GM19452 (cell line): ENCODE measurements around the gene MED10.

Experiments used
- ATAC-seq: cut with Tn5 transposase; IDR thresholded peaks from one replicate; pipeline ENCODE4 v1.9.1; 2021; ENCODE audit not compliant: unreplicated experiment

The MED10 gene, protein sequence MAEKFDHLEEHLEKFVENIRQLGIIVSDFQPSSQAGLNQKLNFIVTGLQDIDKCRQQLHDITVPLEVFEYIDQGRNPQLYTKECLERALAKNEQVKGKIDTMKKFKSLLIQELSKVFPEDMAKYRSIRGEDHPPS

DNA sequence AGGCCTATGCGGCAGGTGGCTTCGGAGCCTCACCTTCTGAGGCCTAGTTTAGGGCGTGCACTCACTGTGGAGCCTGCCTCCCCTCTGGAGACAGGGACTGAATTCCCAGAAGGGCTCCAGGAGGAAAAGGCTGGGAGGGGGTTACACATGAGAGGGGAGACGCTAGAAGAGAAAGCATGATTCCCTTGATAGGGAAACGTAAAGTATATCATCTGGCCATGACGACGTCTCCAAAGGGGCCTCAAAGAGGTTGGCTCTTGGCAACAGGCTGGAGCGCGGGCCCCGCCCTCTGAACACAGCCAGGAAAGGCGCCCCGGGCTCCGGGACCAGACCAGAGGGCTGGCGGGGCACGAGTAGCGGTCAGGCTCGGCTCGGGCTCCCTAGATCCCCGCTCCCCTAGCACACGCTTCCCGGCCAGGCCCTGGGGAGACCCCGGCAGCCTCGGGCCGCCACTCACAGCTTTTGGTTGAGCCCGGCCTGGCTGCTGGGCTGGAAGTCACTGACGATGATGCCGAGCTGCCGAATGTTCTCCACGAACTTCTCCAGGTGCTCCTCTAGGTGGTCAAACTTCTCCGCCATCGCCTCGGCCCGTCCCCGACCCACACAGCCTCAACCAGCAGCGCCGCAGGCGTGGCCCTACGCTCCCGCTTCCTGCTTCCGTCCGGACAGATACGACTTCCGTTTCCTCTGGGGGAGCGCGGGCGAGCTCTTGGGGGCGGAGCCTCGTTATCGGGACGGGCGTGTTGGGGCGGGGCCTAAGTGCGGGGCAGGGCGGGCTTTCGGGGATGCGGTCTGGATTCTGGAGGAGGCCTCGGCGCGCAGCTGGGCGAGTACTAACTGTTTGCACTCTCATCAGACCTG lies at the start of gene MED10:
Gene MED10, minus strand, starts transcription at position 643 of the 861 bp plus-strand sequence. Its CDS starts 64 bp downstream, at position 579.
- peak; percentile 98 for ATAC-seq

DNA sequence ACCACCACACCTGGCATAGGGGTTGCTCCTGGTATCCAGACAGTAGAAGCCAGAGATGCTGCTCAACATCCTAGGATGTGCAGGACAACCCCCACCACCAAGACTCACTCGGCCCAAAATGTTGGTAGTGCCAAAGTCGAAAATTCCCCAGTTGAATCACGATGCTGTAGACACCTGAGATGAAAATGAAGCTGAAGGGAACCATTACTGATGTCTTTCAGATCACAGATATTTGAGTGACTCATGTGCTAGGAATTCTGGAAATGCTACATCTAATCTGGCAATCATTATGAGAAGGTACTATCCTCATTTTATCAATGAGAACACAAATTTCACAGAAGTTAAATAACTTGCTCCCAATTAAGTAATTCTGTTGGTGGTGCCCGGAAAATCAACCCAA lies 49.3 kb upstream of the MED10 start:
- ATAC-seq: no peak

DNA sequence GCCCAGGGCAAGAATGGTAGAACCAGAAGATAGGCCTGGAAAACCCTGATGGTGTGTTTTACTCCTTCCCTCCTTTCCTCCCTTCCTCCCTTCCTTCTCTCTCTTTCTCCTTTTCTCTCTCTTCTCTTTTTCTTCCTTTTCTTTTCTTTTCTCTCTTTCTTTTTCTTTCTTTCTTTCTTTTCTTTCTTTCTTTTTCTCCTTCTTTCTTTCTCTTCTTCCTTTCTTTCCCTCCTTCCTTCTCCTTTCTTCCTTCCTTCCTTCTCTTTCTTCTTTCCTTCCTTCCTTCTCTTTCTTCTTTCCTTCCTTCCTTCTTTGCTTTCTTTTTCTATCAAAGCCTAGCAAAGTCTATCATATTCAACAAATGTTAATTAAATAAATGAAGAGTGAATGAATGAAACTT lies 46.4 kb upstream of the MED10 start:
- ATAC-seq: no peak

DNA sequence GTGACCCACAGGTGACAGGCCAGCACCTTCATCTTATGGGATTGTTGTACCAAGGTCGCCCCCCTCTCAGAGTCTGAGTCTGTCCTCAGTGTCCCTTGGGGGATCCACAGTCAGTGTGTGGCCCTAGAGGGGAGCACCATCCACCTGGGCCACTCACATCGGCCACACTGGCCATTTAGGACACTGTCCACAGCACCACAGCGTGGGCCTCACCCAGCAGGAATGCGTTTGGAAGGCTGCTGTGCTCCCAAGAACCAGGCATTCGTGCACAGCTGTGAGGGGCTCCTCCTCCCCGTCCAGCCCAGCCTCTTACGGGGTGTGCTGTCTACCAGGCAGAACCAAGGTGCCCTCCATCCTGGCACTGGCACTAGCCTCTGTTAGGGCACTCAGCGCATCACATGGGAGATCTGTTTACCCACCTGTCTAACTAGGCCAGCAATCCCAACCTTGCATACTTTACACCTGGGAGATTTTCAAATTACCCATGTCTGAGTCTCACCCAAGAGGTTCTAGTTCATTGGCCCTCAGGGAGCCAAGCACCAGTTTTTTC lies 45.8 kb upstream of the MED10 start:
- no peak for ATAC-seq

DNA sequence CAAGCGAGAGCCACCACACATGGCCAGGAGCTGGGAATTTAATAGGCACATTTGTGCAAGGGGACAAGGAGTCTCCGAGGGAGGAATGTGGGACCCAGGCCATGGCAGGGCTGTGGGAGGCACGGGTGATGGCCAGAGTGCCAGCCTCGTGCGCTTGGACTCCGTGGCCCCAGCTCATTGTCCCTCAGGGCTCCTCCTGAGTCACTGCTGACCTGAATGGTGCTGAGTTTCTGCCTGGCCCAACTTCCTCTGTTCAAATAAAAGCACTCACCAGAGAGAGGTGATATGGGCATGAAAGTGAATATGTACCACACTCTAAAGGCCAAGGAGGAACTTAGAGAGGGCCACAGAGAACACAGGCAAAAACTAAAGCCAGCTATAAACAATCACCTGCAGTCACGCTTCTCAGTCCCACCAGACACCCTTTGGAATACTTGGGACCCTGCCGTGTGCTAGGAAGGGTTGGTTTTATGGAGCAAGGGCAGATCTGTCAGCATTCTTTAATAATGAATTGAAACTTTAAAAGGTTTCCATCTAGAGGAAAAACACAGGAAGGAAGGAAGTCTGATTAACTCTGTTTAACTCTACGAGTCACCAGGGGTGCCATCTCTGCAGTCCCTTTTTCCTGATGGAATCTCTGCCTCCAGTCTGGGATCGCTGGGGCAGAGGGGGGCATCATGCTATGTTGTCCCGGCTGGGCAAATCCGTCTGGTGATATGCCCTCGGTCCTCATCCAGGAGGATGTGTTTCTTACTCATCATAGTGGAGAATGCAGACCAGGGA lies 45.2 kb upstream of the MED10 start:
- no peak for ATAC-seq

DNA sequence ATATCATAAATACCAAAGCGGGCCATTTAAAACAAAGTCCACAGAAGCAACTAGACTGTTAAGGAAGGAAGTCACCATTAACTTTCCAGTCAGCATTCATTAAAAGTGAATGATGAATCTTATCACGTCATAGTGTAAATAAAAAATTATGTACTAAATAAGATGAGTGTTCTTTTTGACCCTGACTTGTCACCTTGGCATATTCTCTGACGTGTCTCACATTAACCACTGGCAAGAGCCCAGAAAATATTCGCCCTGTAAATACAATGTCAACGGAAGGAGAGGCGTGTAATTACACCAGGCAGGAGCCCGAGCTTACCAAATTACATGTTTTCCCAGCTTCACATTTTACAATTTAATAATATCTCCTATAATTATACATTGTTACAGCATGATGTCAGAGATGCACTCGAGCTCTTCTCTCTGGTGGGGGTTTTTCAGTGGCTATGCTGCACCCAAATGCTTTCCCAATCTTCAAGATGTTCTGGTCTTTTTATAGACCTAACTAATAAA lies 41.0 kb upstream of the MED10 start:
- no peak for ATAC-seq

DNA sequence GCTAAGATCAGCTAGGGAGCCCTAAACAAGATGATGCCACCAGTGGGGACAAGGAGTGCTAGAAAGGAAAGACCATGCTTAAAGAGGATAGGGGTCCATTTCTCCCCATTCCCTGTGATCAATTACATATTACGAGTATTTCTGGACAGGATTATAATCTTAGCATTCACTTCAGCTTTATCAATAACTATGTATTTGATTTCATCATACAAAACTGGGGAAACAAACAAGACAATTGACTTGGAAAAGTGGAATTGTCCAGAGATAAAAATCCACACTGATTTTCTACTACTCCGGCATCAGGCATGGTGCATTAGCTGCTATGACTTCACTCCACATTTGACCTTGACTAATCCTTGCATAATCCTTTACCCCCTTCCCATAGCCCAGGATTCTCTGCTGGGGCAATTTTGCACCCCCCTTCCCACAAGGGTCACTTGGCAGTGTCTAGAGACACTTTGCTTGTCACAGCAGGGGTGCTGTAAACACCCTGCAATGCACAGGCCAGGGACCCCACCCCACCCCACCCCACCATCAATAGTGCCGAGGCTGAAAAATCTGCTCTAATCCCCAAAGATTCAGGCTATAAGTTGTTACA lies 40.4 kb upstream of the MED10 start:
- ATAC-seq: no peak

DNA sequence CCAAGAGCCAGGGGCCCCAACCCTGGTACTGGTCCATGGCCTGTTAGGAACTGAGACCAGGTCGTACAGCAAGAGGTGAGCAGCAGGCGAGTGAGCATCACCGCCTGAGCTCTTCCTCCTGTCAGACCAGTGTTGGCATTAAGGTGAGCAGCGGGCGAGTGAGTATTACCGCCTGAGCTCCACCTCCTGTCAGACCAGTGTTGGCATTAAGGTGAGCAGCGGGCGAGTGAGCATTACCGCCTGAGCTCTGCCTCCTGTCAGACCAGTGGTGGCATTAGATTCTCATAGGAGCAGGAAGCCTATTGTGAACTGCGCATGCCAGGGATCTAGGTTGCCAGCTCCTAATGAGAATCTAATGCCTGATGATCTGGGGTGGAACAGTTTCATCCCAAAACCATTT lies 39.3 kb upstream of the MED10 start:
- no peak for ATAC-seq

DNA sequence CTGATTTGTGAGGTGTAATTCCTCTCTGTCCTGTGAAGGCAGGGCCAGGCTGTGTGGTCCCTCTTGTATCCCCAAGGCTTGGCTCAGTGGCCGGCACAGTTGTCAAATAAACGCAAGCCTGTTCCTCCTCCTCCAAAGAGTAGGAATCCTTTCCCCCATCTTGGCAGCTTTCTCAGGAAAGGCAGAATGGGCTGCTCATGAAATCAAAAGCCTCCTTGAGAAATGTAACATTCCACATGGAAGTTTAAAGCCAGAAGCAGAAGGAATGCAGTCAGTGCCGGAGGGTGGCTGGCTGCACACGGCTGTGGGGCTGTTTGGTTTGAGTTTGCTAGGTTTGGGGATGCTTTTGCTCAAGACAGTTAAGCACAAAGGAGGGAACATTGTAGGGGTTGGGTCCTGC lies 34.5 kb upstream of the MED10 start:
- ATAC-seq: no peak

DNA sequence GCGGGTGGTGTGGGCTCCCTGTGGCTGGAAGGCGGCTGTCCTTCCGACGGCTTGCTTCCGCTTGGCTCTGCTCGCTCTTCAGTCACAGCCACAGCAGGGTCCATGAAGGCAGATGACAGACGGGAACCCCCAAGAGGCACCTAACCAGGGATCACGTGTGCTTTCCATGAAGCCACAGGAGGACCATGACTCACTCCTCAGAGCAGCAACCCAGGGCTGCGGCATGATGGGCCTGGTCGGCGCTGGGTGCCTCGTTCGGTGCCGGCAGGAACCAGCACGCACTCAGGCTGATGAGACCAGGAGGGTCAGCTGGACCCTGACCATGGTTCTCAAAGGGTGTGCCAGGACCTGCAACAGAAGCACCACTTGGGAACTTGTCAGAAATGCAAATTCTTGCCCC lies 32.8 kb upstream of the MED10 start:
- ATAC-seq: no peak

DNA sequence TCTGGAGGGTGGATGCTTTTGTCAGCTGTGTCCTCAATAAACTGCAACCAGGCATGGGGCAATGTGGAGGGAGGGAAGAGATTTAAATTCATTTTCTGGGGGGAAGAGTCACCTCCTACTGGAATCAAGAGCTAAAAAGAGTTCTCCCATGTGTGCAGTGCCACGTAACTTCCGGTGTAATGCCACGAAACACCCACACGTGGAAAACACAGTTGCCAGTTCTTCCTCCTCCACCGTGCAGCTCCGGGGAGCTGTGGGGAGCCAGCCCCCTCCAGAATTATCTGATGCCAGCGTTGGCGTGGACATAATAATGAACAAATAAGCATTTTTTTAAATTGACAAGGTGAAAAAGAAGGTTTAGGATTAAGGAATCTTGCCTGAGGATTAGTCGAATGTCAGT lies 32.1 kb upstream of the MED10 start:
- ATAC-seq: no peak

DNA sequence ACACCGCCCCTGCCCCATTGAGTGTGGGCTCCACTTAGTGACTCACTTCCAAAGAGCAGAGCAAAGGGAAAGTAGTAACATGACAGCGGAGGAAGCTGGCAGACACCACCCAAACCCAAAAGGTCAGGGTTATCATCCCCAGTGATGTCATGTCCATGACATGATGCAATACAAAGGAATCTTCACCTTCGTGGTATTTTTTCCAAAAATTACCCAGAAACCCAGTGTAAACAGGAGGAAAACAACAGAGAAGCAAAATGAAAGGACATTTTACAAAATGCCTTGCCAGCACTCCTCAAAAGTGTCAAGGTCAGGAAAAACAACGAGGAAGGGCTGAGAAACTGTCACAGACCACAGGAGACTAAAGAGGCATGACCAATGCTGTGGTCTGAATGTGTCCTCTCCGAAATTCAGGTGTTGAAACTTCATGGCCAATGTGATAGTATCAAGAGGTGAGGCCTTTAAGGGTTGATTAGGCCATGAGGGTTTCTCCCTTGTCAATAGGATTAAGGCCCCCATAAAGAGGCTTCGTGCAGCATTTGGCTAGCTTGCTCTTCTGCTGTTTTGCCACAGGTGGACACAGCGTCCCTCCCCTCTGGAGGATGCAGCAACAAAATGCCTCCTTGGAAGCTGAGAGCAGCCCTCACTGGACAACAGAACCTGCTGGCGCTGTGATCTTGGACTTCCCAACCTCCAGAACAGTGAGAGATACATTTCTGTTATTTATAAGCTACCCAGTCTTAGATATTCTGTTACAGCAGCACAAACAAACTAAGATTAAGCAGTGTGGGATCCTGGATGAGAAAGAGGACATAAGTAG lies 30.5 kb upstream of the MED10 start:
- no peak for ATAC-seq

DNA sequence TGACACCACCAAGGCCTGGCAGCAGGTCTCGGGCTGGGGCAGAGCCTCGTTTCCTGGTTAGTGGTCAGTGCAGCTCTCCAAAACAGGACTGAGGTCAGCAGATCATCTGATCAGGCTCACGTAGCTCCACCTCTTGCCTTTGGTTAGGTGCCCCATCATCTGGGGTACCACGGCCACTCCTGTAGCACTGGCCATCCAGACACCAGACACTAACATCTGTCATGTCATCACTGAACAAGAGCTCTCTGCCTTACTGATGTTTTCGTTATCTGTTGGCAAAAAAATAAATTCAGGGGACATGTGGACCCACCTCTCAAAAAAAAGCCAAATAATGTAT lies 29.9 kb upstream of the MED10 start:
- no peak for ATAC-seq

DNA sequence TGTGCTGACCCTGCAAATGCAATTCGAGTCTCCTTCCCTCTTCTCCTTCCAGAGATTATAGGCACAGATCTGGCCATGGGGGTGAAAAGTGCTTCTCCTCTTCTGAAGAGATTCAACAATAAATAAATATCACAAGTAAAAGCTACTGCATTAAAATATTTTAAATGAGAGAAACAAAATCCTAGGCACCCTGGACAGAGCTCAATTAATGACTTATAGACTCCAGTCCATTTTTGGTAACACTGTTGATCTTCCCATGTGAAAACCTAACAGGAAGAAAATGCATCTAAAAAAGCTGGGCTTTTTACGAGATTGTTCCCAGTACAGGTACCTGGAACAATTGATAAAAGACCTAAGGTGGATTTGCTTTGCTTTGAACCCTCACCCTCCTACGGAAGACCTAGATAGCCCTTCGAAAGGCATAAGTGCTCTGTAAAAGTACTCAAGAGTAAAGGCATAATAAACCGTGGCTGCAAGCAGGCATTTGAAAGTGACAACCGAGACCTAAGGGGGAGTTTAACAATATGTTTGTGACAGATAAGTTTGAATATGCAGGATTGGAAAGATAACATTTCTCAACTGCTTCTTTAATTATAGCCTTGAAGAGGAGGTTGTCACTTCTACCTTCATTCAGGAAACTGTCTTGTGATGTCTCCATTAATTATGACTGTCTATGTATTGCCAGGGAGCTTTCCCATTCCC lies 29.4 kb upstream of the MED10 start:
- no peak for ATAC-seq

DNA sequence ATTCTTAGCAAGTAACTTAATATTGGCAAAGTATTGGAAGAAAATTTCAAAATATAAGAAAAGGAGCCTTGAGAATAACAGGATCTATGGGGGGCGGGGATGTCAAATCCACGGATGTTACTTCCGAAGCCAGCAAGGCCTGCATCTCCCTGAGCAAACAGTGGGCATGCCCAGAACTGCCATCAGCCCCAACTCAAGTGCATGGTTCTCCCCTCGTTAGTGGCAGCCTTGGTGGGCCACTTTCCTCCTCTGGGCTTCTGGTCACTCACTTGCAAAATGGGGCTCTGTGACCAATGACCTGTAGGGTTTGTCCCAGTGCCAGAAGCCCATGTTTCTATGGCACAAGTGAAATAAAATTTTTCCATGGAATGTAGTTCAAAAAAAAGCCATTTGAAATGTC lies 27.2 kb upstream of the MED10 start:
- ATAC-seq: no peak

DNA sequence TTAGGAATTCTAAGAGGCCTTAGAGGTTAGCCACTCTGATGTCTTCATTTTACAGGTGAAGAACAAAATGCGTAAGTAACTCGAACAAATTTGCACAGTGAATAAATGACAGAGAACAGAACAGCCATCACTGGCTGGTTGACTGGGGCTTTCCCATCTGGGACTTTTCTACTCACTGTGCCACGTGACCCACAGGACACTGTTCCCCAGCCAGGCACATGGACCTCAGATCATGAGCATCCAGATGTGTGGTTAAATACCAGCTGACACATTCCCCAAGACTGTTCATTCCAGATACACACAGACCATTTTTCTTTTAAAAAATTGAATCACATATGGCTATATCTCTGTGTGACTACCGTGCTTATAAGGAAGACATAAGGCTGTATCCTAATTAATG lies 25.8 kb upstream of the MED10 start:
- no peak for ATAC-seq

DNA sequence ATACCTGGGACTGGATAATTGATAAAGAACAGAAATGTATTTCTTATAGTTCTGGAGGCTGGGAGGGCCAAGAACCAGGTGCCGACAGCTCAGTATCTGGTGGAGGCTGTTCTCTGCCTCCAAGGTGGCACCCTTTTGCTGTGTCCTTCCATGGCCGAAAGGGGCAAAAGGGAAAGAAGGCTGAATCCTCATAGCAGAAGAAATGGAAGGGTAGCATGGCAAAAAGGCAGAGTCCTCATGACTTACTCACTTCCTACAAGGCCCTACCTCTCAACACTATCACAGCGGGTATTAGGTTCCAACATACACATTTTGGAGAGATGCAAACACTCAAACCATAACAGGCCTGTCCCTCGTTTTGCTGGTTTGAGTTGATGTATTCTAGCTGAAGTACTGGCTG lies 25.1 kb upstream of the MED10 start:
- ATAC-seq: no peak

DNA sequence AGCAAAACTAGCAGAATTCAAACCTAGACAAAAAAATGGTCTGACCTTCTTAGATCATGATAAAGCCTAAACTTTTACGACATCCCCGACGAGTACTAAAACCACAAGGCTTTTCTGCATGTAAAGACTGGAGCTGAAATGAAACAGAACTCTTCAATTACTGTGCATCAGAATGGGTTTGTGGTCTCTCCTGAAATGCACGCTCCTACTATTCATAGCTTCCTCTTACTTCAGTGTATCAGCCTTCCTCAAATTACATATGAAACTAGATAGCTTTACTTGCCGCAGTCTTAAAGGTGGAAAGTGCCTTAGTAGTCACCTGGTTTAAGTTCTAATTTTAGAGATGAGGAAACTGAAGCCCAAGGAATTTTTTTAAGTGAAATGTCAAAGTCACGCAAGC lies 24.6 kb upstream of the MED10 start:
- no peak for ATAC-seq

DNA sequence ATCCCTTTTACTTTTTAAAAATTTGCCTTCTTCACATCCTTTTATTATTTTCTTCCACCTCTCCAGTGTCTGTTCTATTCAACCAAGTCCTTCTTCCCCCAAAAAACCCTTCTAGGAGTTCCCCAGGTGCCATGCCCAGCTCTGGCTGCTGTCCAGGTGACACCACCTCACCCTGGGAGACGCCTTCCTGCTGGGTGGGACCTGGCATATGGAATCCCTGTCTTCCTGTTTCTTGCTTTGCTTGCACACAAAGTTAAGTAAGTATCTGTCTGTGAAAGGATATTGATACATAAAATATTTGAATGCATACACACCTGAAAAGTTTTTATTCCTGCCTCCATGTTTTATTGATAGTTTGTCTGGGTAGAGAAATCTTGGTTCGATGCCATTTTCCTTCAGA lies 23.1 kb upstream of the MED10 start:
- no peak for ATAC-seq
